K562 (cell line): ENCODE measurements around the gene ASGR2. TPM values are rescaled to one million over a fixed set of nuclear protein-coding genes. Genes with fewer than 3 reads are reported as not detected.

Experiments
- ATAC-seq: fragments of 200-7000 bp; cut with Tn5 transposase; 3 replicates; pipeline ENCODE4 v1.9.1; 2020; ENCODE audit warnings: moderate library complexity
- BruUV-seq: library from RNA; stranded (reverse); fragments of 400-500 nt; replicated peaks from 2 replicates; lab custom pipeline; 2021; lab: Mats Ljungman, UMichigan
- CTCF ChIA-PET: fragments of 300-600 bp; formaldehyde crosslinking; extraction: SDS; loops from one replicate; lab custom pipeline; 2021; ENCODE audit warnings: low intra/inter-chr PET ratio; lab: Yijun Ruan, JAX
- POLR2A ChIA-PET: fragments of 300-600, 350-650 bp; sonication (Branson Sonifier 250); formaldehyde crosslinking; extraction: SDS; loops from one replicate; lab custom pipeline; 2021; ENCODE audit warnings: antibody characterized with exemption, inconsistent platforms; lab: Yijun Ruan, JAX
- DNase-seq, 4 experiments: peaks; one replicate each; pipeline versions ENCODE4 v3.0.0 to v3.0.0-alpha.2; 2011 to 2018; ENCODE audit warnings: low spot score in 3 of 4, mixed read lengths in 3 of 4; ENCODE audit errors: extremely low read depth in 1 of 4
- FAIRE-seq: peaks from 2 replicates; lab custom pipeline; 2011; peaks lifted over from hg19 to GRCh38; lab: Jason Lieb, UNC
- H2AFZ ChIP-seq: 2 replicates; pipeline ENCODE4 v1.6.0; 2011; ENCODE audit warnings: low read depth, low read length, control low read depth, inconsistent platforms
- H3K27ac ChIP-seq: fragments of 200-600 bp; 3 replicates; pipeline ENCODE4 v1.8.0; 2011; ENCODE audit warnings: low read depth, mild to moderate bottlenecking, control low read depth, inconsistent platforms, low read length, moderate library complexity, mixed read lengths; ENCODE audit errors: extremely low read depth
- H3K27me3 ChIP-seq, 2 experiments: fragments of 300-600 bp in 1 of 2; 2 replicates in 1 of 2; 3 replicates in 1 of 2; pipeline versions ENCODE4 v1.6.0 to v1.8.0; 2011; ENCODE audit warnings: inconsistent platforms in 2 of 2, low read length in 2 of 2, mild to moderate bottlenecking in 1 of 2, mixed read lengths in 1 of 2, moderate library complexity in 1 of 2; ENCODE audit not compliant: control insufficient read depth in 2 of 2, insufficient read depth in 2 of 2
- H3K36me3 ChIP-seq: fragments of 300-600 bp; 3 replicates; pipeline ENCODE4 v1.8.0; 2011; ENCODE audit warnings: mild to moderate bottlenecking, low read length, inconsistent platforms; ENCODE audit not compliant: control insufficient read depth, insufficient read depth
- H3K4me1 ChIP-seq, 2 experiments: fragments of 200-600 bp in 1 of 2; replicated peaks in 1 of 2; 2 replicates in 1 of 2; 3 replicates in 1 of 2; pipeline versions ENCODE4 v1.5.1 to v1.8.0; 2011; ENCODE audit warnings: inconsistent platforms in 2 of 2, low read length in 2 of 2, mild to moderate bottlenecking in 1 of 2, mixed read lengths in 1 of 2, moderate library complexity in 1 of 2; ENCODE audit not compliant: control insufficient read depth in 2 of 2, insufficient read depth in 2 of 2
- H3K4me2 ChIP-seq: 2 replicates; pipeline ENCODE4 v1.6.1; 2011; ENCODE audit warnings: low read length, control low read depth, inconsistent platforms, mixed read lengths; ENCODE audit not compliant: insufficient read depth
- H3K4me3 ChIP-seq: fragments of 200-600 bp; sonication (generic), shearing (Covaris generic); 2 replicates; pipeline ENCODE4 v1.5.1; 2016; ENCODE audit warnings: control low read depth, inconsistent platforms
- H3K79me2 ChIP-seq: fragments of 200-600 bp; 3 replicates; pipeline ENCODE4 v1.8.0; 2011; ENCODE audit warnings: low read length, inconsistent platforms; ENCODE audit not compliant: control insufficient read depth, insufficient read depth
- H3K9ac ChIP-seq, 2 experiments: 2 replicates each; pipeline versions ENCODE4 v1.6.0 to v1.6.1; 2011; ENCODE audit warnings: low read depth in 2 of 2, low read length in 2 of 2, control low read depth in 1 of 2, inconsistent platforms in 1 of 2, mild to moderate bottlenecking in 1 of 2, mixed read lengths in 1 of 2; ENCODE audit not compliant: insufficient read depth in 1 of 2
- H3K9me1 ChIP-seq: one replicate; pipeline ENCODE4 v1.6.0; 2011; ENCODE audit warnings: inconsistent platforms, mild to moderate bottlenecking, low read length, moderate library complexity; ENCODE audit not compliant: control insufficient read depth, insufficient read depth
- H3K9me3 ChIP-seq: replicated peaks from 2 replicates; pipeline ENCODE4 v1.5.1; 2011; ENCODE audit warnings: low read depth, low read length, inconsistent platforms; ENCODE audit not compliant: control insufficient read depth, insufficient read depth
- H4K20me1 ChIP-seq: replicated peaks from 2 replicates; pipeline ENCODE4 v1.6.1; 2011; ENCODE audit warnings: low read length, inconsistent platforms, mixed read lengths; ENCODE audit not compliant: control insufficient read depth, insufficient read depth
- SRSF7 ChIP-seq: fragments of 200-400 bp; formaldehyde crosslinking; optimal IDR thresholded peaks from 2 replicates; pipeline ENCODE3; 2017; ENCODE audit warnings: mild to moderate bottlenecking, low read depth, low read length
- WGBS: fragments of 100-300 bp; shearing (Covaris generic); methylation state at CpG from one replicate; pipeline ENCODE4 v1.1.6; 2016; ENCODE audit warnings: low coverage, mixed read lengths; ENCODE audit not compliant: insufficient coverage; ENCODE audit errors: missing lambda C conversion rate; 5-methylcytosine and 5-hydroxymethylcytosine counted together
- in situ Hi-C: fragments of 300-500 bp; cut with MboI; formaldehyde crosslinking; loops from 4 replicates; pipeline ENCODE4 v1.15.0; 2018; ENCODE audit warnings: inconsistent platforms, mixed read lengths
- intact Hi-C: fragments of 100-400 bp; cut with micrococcal nuclease; formaldehyde crosslinking; loops from 2 replicates; pipeline ENCODE4 v1.14.2; 2022
- polyA plus RNA-seq, 8 experiments: library from polyadenylated mRNA; depleted of rRNA in 4 of 8; stranded (reverse) in 5 of 8; unstranded in 3 of 8; fragments of >200 nt; fragmentation: Nextera tagmentation in 2 of 8; fragmentation: Illumina TruSeq in 1 of 8; extraction: Ambion mirVana in 2 of 8; extraction: Trizol in 1 of 8; gene quantifications; 2 replicates each; pipeline versions ENCODE4 v1.2.1 to v1.2.3, GENCODE V29; 2011 to 2014; ENCODE audit warnings: inconsistent platforms in 1 of 8, missing spikeins in 1 of 8
- total RNA-seq, 7 experiments: library from RNA; depleted of rRNA in 6 of 7; stranded (reverse); fragments of >200 nt in 6 of 7; fragmentation: Illumina TruSeq in 2 of 7; extraction: Trizol in 2 of 7; gene quantifications; 2 replicates each; pipeline versions ENCODE4 v1.2.1 to v1.2.3, GENCODE V29; 2011 to 2021; ENCODE audit warnings: low replicate concordance in 1 of 7
- TF ChIP-seq, protein P1 (sequence below), 2 experiments: fragments of 150-350 bp in 1 of 2; IDR thresholded peaks; 2 replicates each; pipeline ENCODE4 v1.6.1; 2012 to 2016; ENCODE audit warnings: low read depth in 2 of 2, low read length in 2 of 2, mild to moderate bottlenecking in 1 of 2, moderate library complexity in 1 of 2
- TF ChIP-seq, protein P2 (sequence below): fragments of 450-650 bp; formaldehyde crosslinking; IDR thresholded peaks from 2 replicates; pipeline ENCODE4 v1.4.0; 2022; ENCODE audit warnings: missing genetic modification characterization

The ASGR2 gene
- total and polyA plus RNA-seq, 9 of the 15 experiments (the other 6 are each of a cell fraction or from before 2014, with no cell fraction given): not detected

DNA sequence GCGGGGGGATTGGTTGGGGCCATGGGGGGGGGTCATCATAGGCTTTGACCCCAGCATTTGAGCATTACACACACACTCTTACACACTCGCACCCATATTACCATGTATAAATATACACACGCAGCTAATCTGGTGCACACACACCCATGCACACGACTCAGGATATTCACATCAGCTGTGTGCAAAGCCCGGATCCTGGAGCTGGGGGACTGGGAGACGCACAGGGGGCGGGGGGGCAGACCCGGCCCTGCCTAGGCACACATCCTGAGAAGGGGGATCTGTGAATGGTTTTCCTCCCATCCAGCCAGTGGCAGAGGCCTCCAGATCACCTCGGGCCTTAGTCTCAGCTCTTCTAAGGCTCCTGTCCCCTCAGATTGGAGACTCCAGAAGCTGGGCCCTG lies 5.6 kb downstream of the ASGR2 start:
- intact Hi-C loops (no loop called here), in situ Hi-C loops (no loop called here)
- TF ChIP-seq, protein P1, sequence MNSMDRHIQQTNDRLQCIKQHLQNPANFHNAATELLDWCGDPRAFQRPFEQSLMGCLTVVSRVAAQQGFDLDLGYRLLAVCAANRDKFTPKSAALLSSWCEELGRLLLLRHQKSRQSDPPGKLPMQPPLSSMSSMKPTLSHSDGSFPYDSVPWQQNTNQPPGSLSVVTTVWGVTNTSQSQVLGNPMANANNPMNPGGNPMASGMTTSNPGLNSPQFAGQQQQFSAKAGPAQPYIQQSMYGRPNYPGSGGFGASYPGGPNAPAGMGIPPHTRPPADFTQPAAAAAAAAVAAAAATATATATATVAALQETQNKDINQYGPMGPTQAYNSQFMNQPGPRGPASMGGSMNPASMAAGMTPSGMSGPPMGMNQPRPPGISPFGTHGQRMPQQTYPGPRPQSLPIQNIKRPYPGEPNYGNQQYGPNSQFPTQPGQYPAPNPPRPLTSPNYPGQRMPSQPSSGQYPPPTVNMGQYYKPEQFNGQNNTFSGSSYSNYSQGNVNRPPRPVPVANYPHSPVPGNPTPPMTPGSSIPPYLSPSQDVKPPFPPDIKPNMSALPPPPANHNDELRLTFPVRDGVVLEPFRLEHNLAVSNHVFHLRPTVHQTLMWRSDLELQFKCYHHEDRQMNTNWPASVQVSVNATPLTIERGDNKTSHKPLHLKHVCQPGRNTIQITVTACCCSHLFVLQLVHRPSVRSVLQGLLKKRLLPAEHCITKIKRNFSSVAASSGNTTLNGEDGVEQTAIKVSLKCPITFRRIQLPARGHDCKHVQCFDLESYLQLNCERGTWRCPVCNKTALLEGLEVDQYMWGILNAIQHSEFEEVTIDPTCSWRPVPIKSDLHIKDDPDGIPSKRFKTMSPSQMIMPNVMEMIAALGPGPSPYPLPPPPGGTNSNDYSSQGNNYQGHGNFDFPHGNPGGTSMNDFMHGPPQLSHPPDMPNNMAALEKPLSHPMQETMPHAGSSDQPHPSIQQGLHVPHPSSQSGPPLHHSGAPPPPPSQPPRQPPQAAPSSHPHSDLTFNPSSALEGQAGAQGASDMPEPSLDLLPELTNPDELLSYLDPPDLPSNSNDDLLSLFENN (IDR thresholded peaks at IDR 0.05; ENCODE audit: low read depth in 2 of 2, low read length in 2 of 2): no peak
- TF ChIP-seq, protein P2, sequence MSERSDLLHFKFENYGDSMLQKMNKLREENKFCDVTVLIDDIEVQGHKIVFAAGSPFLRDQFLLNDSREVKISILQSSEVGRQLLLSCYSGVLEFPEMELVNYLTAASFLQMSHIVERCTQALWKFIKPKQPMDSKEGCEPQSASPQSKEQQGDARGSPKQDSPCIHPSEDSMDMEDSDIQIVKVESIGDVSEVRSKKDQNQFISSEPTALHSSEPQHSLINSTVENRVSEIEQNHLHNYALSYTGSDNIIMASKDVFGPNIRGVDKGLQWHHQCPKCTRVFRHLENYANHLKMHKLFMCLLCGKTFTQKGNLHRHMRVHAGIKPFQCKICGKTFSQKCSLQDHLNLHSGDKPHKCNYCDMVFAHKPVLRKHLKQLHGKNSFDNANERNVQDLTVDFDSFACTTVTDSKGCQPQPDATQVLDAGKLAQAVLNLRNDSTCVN (CRISPR knock-in tag): no peak
- TF ChIP-seq SRSF7: no peak
- no peak overlapping the region for H3K4me3 ChIP-seq
- ATAC-seq (no peak), FAIRE-seq (no peak), DNase-seq (no peak)
- BruUV-seq: no TSS peak
- CTCF ChIA-PET: no interaction called here
- H3K9me3 ChIP-seq: no peaks in the 10 kb centered on the region
- H3K36me3 ChIP-seq: no peaks in the 10 kb centered on the region
- POLR2A ChIA-PET: no interaction called here
- H3K4me2 ChIP-seq: no peak overlapping the region
- no peak overlapping the region for H2AFZ ChIP-seq
- H3K79me2 ChIP-seq: no peaks in the 10 kb centered on the region
- H3K9ac ChIP-seq: no peak overlapping the region
- H3K27me3 ChIP-seq: peaks cover 8 to 37% of the 10 kb centered on the region in 2 experiments; a peak in 4 of 5 replicates
- no peaks in the 10 kb centered on the region for H4K20me1 ChIP-seq
- no peaks in the 10 kb centered on the region for H3K9me1 ChIP-seq
- 7% methylated on average over 4 of the region's 9 CpGs for WGBS
- peaks cover 0 to 3% of the 10 kb centered on the region in 2 experiments; a peak in 2 of 5 replicates for H3K4me1 ChIP-seq
- H3K27ac ChIP-seq: no peak overlapping the region
